Progenitor cell of endocrine pancreas (in vitro differentiated cells): ENCODE measurements around the gene ASPG. TPM values are rescaled to one million over a fixed set of nuclear protein-coding genes. Genes with fewer than 3 reads are reported as not detected.

Experiments
- DNase-seq: peaks from one replicate; pipeline ENCODE4 v3.0.0; 2021; ENCODE audit warnings: low spot score; ENCODE audit not compliant: unreplicated experiment
- H3K27ac Mint-ChIP-seq: 2 replicates; pipeline ENCODE4 v1.8.0; 2021; ENCODE audit warnings: mild to moderate bottlenecking, moderate library complexity, mixed read lengths
- H3K27me3 Mint-ChIP-seq: 2 replicates; pipeline ENCODE4 v1.8.0; 2021; ENCODE audit warnings: mixed read lengths
- H3K36me3 Mint-ChIP-seq: 2 replicates; pipeline ENCODE4 v1.8.0; 2022; ENCODE audit warnings: mixed read lengths; ENCODE audit not compliant: insufficient read depth
- H3K4me1 Mint-ChIP-seq: 2 replicates; pipeline ENCODE4 v1.8.0; 2021; ENCODE audit warnings: low read depth, mixed read lengths
- H3K4me3 Mint-ChIP-seq: 2 replicates; pipeline ENCODE4 v1.8.0; 2021; ENCODE audit warnings: low read depth, mild to moderate bottlenecking, moderate library complexity, mixed read lengths
- H3K9me3 Mint-ChIP-seq: 2 replicates; pipeline ENCODE4 v1.8.0; 2021; ENCODE audit warnings: low read depth, mixed read lengths
- total RNA-seq: library from RNA; stranded (reverse); gene quantifications from 2 replicates; pipeline ENCODE4 v1.2.1, GENCODE V29; 2021
- TF ChIP-seq, protein P1 (sequence below): fragments of 200-600 bp; sonication (generic); IDR thresholded peaks from one replicate; pipeline ENCODE4 v1.5.0; 2021; ENCODE audit warnings: antibody characterized with exemption, mild to moderate bottlenecking; ENCODE audit not compliant: unreplicated experiment

Gene ASPG
- total RNA-seq, 1 donor from 2014 or later = not detected

GRCh38 chr14:104101651-104102281 lies 16.3 kb downstream of the ASPG start:
- Mint-ChIP-seq H3K27me3 (peaks cover 4% of the 10 kb centered on the region), H3K4me1 (no peaks in the 10 kb centered on the region), H3K36me3 (no peaks in the 10 kb centered on the region), H3K4me3 (no peak overlapping the region), H3K27ac (no peak overlapping the region), H3K9me3 (no peaks in the 10 kb centered on the region)
- DNase-seq = no peak
- TF ChIP-seq, protein P1, sequence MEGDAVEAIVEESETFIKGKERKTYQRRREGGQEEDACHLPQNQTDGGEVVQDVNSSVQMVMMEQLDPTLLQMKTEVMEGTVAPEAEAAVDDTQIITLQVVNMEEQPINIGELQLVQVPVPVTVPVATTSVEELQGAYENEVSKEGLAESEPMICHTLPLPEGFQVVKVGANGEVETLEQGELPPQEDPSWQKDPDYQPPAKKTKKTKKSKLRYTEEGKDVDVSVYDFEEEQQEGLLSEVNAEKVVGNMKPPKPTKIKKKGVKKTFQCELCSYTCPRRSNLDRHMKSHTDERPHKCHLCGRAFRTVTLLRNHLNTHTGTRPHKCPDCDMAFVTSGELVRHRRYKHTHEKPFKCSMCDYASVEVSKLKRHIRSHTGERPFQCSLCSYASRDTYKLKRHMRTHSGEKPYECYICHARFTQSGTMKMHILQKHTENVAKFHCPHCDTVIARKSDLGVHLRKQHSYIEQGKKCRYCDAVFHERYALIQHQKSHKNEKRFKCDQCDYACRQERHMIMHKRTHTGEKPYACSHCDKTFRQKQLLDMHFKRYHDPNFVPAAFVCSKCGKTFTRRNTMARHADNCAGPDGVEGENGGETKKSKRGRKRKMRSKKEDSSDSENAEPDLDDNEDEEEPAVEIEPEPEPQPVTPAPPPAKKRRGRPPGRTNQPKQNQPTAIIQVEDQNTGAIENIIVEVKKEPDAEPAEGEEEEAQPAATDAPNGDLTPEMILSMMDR = no peak

DNA sequence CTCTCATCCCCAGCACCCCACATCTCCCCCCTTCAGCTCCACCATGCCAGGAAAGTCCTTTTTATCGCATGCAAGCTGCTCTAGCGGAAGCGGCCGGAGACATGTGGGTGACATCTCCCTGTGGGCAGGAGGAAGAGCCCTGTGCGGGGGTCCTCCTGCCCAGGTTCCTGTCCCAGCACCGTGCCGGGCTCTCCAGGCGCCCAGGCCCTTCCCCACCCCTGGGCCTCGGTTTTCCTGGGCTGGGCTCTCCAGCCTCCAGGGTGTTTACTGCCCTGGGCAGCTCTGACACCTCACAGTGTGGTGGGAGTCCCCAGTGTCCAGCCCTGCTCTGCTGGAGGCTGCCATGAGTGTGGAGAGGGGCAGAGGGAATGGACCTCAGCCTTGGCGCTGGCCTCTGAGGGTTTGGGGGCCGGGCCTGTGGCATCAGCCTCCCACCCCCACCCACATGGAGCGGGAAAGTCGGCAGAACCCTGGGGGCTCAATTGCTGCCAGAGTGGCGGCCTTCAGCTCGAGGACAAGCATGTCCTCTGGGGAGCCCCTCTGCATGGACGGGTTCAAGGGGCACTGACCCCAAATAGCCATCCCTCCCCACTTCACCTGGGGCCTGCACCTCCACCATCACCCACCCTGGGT lies 16.9 kb downstream of the ASPG start:
- peaks cover 4% of the 10 kb centered on the region for H3K27me3 Mint-ChIP-seq
- TF ChIP-seq, protein P1 = no peak
- no peak for DNase-seq
- H3K36me3 Mint-ChIP-seq = no peaks in the 10 kb centered on the region
- no peaks in the 10 kb centered on the region for H3K4me1 Mint-ChIP-seq
- H3K27ac Mint-ChIP-seq = no peak overlapping the region
- H3K9me3 Mint-ChIP-seq = no peaks in the 10 kb centered on the region
- H3K4me3 Mint-ChIP-seq = no peak overlapping the region

- H3K36me3 Mint-ChIP-seq = no peaks in the 10 kb centered on the region
- no peaks in the 10 kb centered on the region for H3K9me3 Mint-ChIP-seq
- H3K4me3 Mint-ChIP-seq = no peak overlapping the region
- H3K27ac Mint-ChIP-seq = no peak overlapping the region
- H3K4me1 Mint-ChIP-seq = no peaks in the 10 kb centered on the region
- TF ChIP-seq, protein P1 = no peak
- peaks cover 1% of the 10 kb centered on the region for H3K27me3 Mint-ChIP-seq
- DNase-seq = no peak
Measured at GRCh38 chr14:104103061-104103445, 17.6 kb downstream of the ASPG start.

GRCh38 chr14:104103446-104104075 lies 18.1 kb downstream of the ASPG start:
- TF ChIP-seq, protein P1 = no peak
- Mint-ChIP-seq H3K9me3 (no peaks in the 10 kb centered on the region), H3K4me1 (no peaks in the 10 kb centered on the region), H3K4me3 (no peak overlapping the region), H3K36me3 (no peaks in the 10 kb centered on the region), H3K27ac (no peak overlapping the region), H3K27me3 (no peaks in the 10 kb centered on the region)
- no peak for DNase-seq

- H3K9me3 Mint-ChIP-seq = no peaks in the 10 kb centered on the region
- no peak overlapping the region for H3K4me3 Mint-ChIP-seq
- H3K4me1 Mint-ChIP-seq = no peaks in the 10 kb centered on the region
- TF ChIP-seq, protein P1 = no peak
- H3K27ac Mint-ChIP-seq = no peak overlapping the region
- no peaks in the 10 kb centered on the region for H3K27me3 Mint-ChIP-seq
- no peak for DNase-seq
- H3K36me3 Mint-ChIP-seq = no peaks in the 10 kb centered on the region
Measured at GRCh38 chr14:104104076-104104901, 18.8 kb downstream of the ASPG start.
